KBM-7 (cell line): ENCODE results near the gene CACNA1C.
A peak's percentile ranks its signal among the peaks of the same experiment; 100 is the strongest.
"Not testable (repeated sequence)": the region's sequence is repeated elsewhere in the genome, so short reads cannot be mapped to it uniquely, and the experiment has no call there.

Source experiments
- DNase-seq: peaks from one replicate; pipeline ENCODE4 v3.0.0-alpha.2; 2015
- in situ Hi-C: fragments of 300-500 bp; cut with MboI; formaldehyde crosslinking; loops from 2 replicates; pipeline ENCODE4 v1.14.3; 2020; ENCODE audit warnings: low sequenced_read_pairs, low pct_unique_long_range_greater_than_20kb, mixed read lengths

Gene CACNA1C

GRCh38 chr12:2739069-2739468, 686.3 kb downstream of the CACNA1C start:
- in situ Hi-C loops, result no loop called here
- no peak for DNase-seq

- in situ Hi-C loops, result no loop called here
- peak; percentile 30 for DNase-seq
Observed at GRCh38 chr12:2739832-2740641, 687.2 kb downstream of the CACNA1C start.

- in situ Hi-C loops, DNase-seq: not testable (repeated sequence)
Observed at GRCh38 chr12:2742037-2742436, 689.2 kb downstream of the CACNA1C start.

GRCh38 chr12:2743478-2743877, 690.7 kb downstream of the CACNA1C start:
- no peak for DNase-seq
- in situ Hi-C loops, result no loop called here

- no peak for DNase-seq
- in situ Hi-C loops, result no loop called here
Observed at GRCh38 chr12:2745655-2746054, 692.9 kb downstream of the CACNA1C start.
